GM12878 (cell line): ENCODE measurements around the gene HTR6. TPM values are rescaled to one million over a fixed set of nuclear protein-coding genes. Genes with fewer than 3 reads are reported as not detected.

Experiments
- ATAC-seq: fragments of 200-7000 bp; cut with Tn5 transposase; 3 replicates; pipeline ENCODE4 v1.9.1; 2020; ENCODE audit warnings: mild to moderate bottlenecking, moderate library complexity
- BruUV-seq: library from RNA; stranded (reverse); fragments of 400-500 nt; replicated peaks from 2 replicates; lab custom pipeline; 2021; lab: Mats Ljungman, UMichigan
- CTCF ChIA-PET: fragments of 300-600 bp; sonication (Branson Sonifier 250); formaldehyde crosslinking; extraction: SDS; loops from one replicate; lab custom pipeline; 2021; ENCODE audit warnings: inconsistent platforms; lab: Yijun Ruan, JAX
- POLR2A ChIA-PET: fragments of 350-600 bp; formaldehyde crosslinking; extraction: SDS; loops from one replicate; lab custom pipeline; 2021; ENCODE audit warnings: inconsistent platforms; lab: Charles Lee
- RAD21 ChIA-PET: fragments of 300-600 bp; sonication (Branson Sonifier 250); formaldehyde crosslinking; loops from one replicate; lab custom pipeline; 2023; ENCODE audit warnings: antibody characterized with exemption; ENCODE audit not compliant: unreplicated experiment; lab: Charles Lee
- SMC1A ChIA-PET: fragments of 300-600 bp; sonication (Branson Sonifier 250); formaldehyde crosslinking; loops from one replicate; lab custom pipeline; 2023; ENCODE audit not compliant: unreplicated experiment, uncharacterized antibody; lab: Charles Lee
- DNase-seq: peaks from one replicate; pipeline ENCODE4 v3.0.0-alpha.2; 2011; ENCODE audit warnings: low read depth, low spot score
- FAIRE-seq: peaks from 3 replicates; lab custom pipeline; 2011; peaks lifted over from hg19 to GRCh38; lab: Jason Lieb, UNC
- H2AFZ ChIP-seq: 2 replicates; pipeline ENCODE4 v1.6.0; 2011; ENCODE audit warnings: low read depth, low read length, control low read depth; ENCODE audit not compliant: control insufficient read depth
- H3K27ac ChIP-seq: 2 replicates; pipeline ENCODE4 v1.5.1; 2011; ENCODE audit warnings: control low read depth; ENCODE audit not compliant: control insufficient read depth, insufficient read depth
- H3K27me3 ChIP-seq, 2 experiments: replicated peaks in 1 of 2; 2 replicates each; pipeline versions ENCODE4 v1.6.0 to v1.6.1; 2011; ENCODE audit warnings: low read length in 1 of 2; ENCODE audit not compliant: control insufficient read depth in 2 of 2, insufficient read depth in 2 of 2
- H3K36me3 ChIP-seq, 2 experiments: 2 replicates each; pipeline ENCODE4 v1.5.1; 2011; ENCODE audit warnings: low read length in 1 of 2; ENCODE audit not compliant: control insufficient read depth in 2 of 2, insufficient read depth in 2 of 2
- H3K4me1 ChIP-seq: 2 replicates; pipeline ENCODE4 v1.6.1; 2011; ENCODE audit warnings: mild to moderate bottlenecking, low read length, moderate library complexity, mixed read lengths; ENCODE audit not compliant: control insufficient read depth, insufficient read depth
- H3K4me2 ChIP-seq: 2 replicates; pipeline ENCODE4 v1.6.0; 2011; ENCODE audit warnings: control low read depth; ENCODE audit not compliant: control insufficient read depth, insufficient read depth
- H3K4me3 ChIP-seq: fragments of 200-600 bp; sonication (generic); 2 replicates; pipeline ENCODE4 v1.5.1; 2016
- H3K79me2 ChIP-seq: 2 replicates; pipeline ENCODE4 v1.6.0; 2011; ENCODE audit warnings: low read length; ENCODE audit not compliant: control insufficient read depth, insufficient read depth
- H3K9ac ChIP-seq: 2 replicates; pipeline ENCODE4 v1.8.0; 2011; ENCODE audit warnings: low read length, control low read depth, mixed read lengths; ENCODE audit not compliant: control insufficient read depth, insufficient read depth
- H3K9me3 ChIP-seq: replicated peaks from 3 replicates; pipeline ENCODE4 v1.5.1; 2011; ENCODE audit warnings: mild to moderate bottlenecking, low read length; ENCODE audit not compliant: control insufficient read depth, insufficient read depth
- H4K20me1 ChIP-seq: 2 replicates; pipeline ENCODE4 v1.6.0; 2011; ENCODE audit not compliant: control insufficient read depth, insufficient read depth
- CREB1 ChIP-seq: IDR thresholded peaks from 2 replicates; pipeline ENCODE4 v1.6.1; 2012; ENCODE audit warnings: low read depth, mild to moderate bottlenecking, inconsistent platforms
- CREM ChIP-seq: IDR thresholded peaks from 2 replicates; pipeline ENCODE4 v1.6.1; 2014; ENCODE audit warnings: antibody characterized with exemption, low read depth
- DPF2 ChIP-seq: fragments of 450-650 bp; IDR thresholded peaks from 2 replicates; pipeline ENCODE4 v1.6.1; 2017; ENCODE audit warnings: mild to moderate bottlenecking
- IKZF1 ChIP-seq: fragments of 450-650 bp; conservative IDR thresholded peaks from 2 replicates; pipeline ENCODE4 v1.6.1; 2017; ENCODE audit warnings: antibody characterized with exemption, mild to moderate bottlenecking
- IRF3 ChIP-seq: fragments of 450-650 bp; IDR thresholded peaks from 2 replicates; pipeline ENCODE4 v1.6.1; 2014; ENCODE audit warnings: mild to moderate bottlenecking
- MEF2B ChIP-seq: fragments of 450-650 bp; IDR thresholded peaks from 2 replicates; pipeline ENCODE4 v1.6.1; 2018; ENCODE audit warnings: mild to moderate bottlenecking, moderate library complexity; ENCODE audit not compliant: partially characterized antibody, poor library complexity, severe bottlenecking
- MYB ChIP-seq: fragments of 150-350 bp; IDR thresholded peaks from 2 replicates; pipeline ENCODE4 v1.6.1; 2014; ENCODE audit warnings: mild to moderate bottlenecking, low read depth, low read length, borderline replicate concordance
- NRF1 ChIP-seq: conservative IDR thresholded peaks from 2 replicates; pipeline ENCODE4 v1.6.1; 2011; ENCODE audit warnings: mild to moderate bottlenecking, low read depth, low read length, improper control_type of control experiment
- POLR2A ChIP-seq: IDR thresholded peaks from 2 replicates; pipeline ENCODE4 v1.6.1; 2011; ENCODE audit warnings: low read depth, mild to moderate bottlenecking, low read length
- POU2F2 ChIP-seq: IDR thresholded peaks from 3 replicates; pipeline ENCODE4 v1.6.1; 2011; ENCODE audit warnings: low read depth, mild to moderate bottlenecking, low read length, borderline replicate concordance
- PRDM15 ChIP-seq: fragments of 450-650 bp; formaldehyde crosslinking; IDR thresholded peaks from 2 replicates; pipeline ENCODE4 v1.4.0; 2020; ENCODE audit warnings: mild to moderate bottlenecking, moderate library complexity
- RBBP5 ChIP-seq: fragments of 200-600 bp; sonication (generic); conservative IDR thresholded peaks from 2 replicates; pipeline ENCODE4 v1.6.1; 2016
- ZNF207 ChIP-seq: fragments of 450-650 bp; IDR thresholded peaks from 2 replicates; pipeline ENCODE4 v1.6.1; 2014; ENCODE audit warnings: antibody characterized with exemption, mild to moderate bottlenecking, borderline replicate concordance
- ZNF687 ChIP-seq: fragments of 450-650 bp; IDR thresholded peaks from 2 replicates; pipeline ENCODE4 v1.6.1; 2017; ENCODE audit warnings: mild to moderate bottlenecking, moderate library complexity
- WGBS: methylation state at CpG from one replicate; pipeline ENCODE4 v1.1.6; 2016; ENCODE audit warnings: low lambda C conversion rate; ENCODE audit not compliant: insufficient replicate concordance, insufficient coverage; ENCODE audit errors: missing lambda C conversion rate; 5-methylcytosine and 5-hydroxymethylcytosine counted together
- in situ Hi-C: fragments of 300-500 bp; cut with MboI; formaldehyde crosslinking; loops from 9 replicates; pipeline ENCODE4 v1.14.3; 2018; ENCODE audit warnings: mixed read lengths
- intact Hi-C: fragments of 100-400 bp; cut with micrococcal nuclease; formaldehyde crosslinking; loops from one replicate; pipeline ENCODE4 v1.14.2; 2022; ENCODE audit not compliant: unreplicated experiment
- polyA plus RNA-seq, 11 experiments: library from polyadenylated mRNA; depleted of rRNA in 4 of 11; unstranded in 6 of 11; stranded (reverse) in 5 of 11; fragments of >200 nt; fragmentation: Nextera tagmentation in 4 of 11; fragmentation: Illumina TruSeq in 1 of 11; extraction: Ambion mirVana in 4 of 11; extraction: Trizol in 1 of 11; gene quantifications; 1 replicate in 1 of 11; 2 replicates in 10 of 11; pipeline versions ENCODE4 v1.2.1 to v1.2.3, GENCODE V29; 2011 to 2016; ENCODE audit warnings: inconsistent platforms in 2 of 11, missing spikeins in 2 of 11, low read depth in 1 of 11
- total RNA-seq, 4 experiments: library from RNA; depleted of rRNA in 3 of 4; stranded (reverse); fragments of >200 nt in 3 of 4; fragmentation: Illumina TruSeq in 1 of 4; extraction: Trizol in 1 of 4; gene quantifications; 2 replicates each; pipeline versions ENCODE4 v1.2.1 to v1.2.3, GENCODE V29; 2013 to 2021
- TF ChIP-seq, protein P1 (sequence below): fragments of 450-650 bp; IDR thresholded peaks from 2 replicates; pipeline ENCODE4 v1.6.1; 2017; ENCODE audit warnings: mild to moderate bottlenecking, low read depth, inconsistent platforms; ENCODE audit not compliant: poor library complexity, severe bottlenecking

The HTR6 gene
- total and polyA plus RNA-seq, 10 of the 15 experiments (the other 5 are each of a cell fraction or from before 2014, with no cell fraction given), result 0.03 to 5.3 (median 1.7) TPM; not detected in 2

GRCh38 chr1:19628879-19629278, 35.8 kb upstream of the HTR6 start:
- SMC1A ChIA-PET, result no interaction called here
- Histone ChIP-seq H3K4me2 (no peak overlapping the region), H2AFZ (no peak overlapping the region), H3K4me3 (no peak overlapping the region), H3K9ac (no peak overlapping the region), H3K4me1 (no peaks in the 10 kb centered on the region), H3K9me3 (no peaks in the 10 kb centered on the region), H4K20me1 (no peaks in the 10 kb centered on the region), H3K36me3 (peaks cover 11 to 16% of the 10 kb centered on the region in 2 experiments; a peak in 3 of 4 replicates), H3K27me3 (no peaks in the 10 kb centered on the region), H3K79me2 (no peaks in the 10 kb centered on the region), H3K27ac (no peak overlapping the region)
- no TSS peak for BruUV-seq
- in situ Hi-C loops (no loop called here), intact Hi-C loops (no loop called here)
- FAIRE-seq, result no peak
- RAD21 ChIA-PET, result no interaction called here
- CTCF ChIA-PET, result interaction anchor here (1.1 kb wide), 1 partner anchor 11 kb away, joined by 3 read pairs; no protein-coding TSS in a partner anchor
- POLR2A ChIA-PET, result interaction anchor here (0.6 kb wide), 1 partner anchor 681 kb away, joined by 5 read pairs; no protein-coding TSS in a partner anchor
- no peak for DNase-seq
- 100% methylated on average over 3 of the region's 3 CpGs for WGBS
- no peak for ATAC-seq
- no peak for TF ChIP-seq IKZF1
- TF ChIP-seq MYB, result no peak
- no peak for TF ChIP-seq NRF1
- TF ChIP-seq CREB1, result no peak
- TF ChIP-seq RBBP5, result no peak
- TF ChIP-seq CREM, result no peak
- no peak for TF ChIP-seq POLR2A
- no peak for TF ChIP-seq IRF3
- TF ChIP-seq ZNF207, result no peak
- no peak for TF ChIP-seq PRDM15 (CRISPR knock-in tag)
- TF ChIP-seq MEF2B, result no peak
- no peak for TF ChIP-seq ZNF687
- no peak for TF ChIP-seq POU2F2
- TF ChIP-seq, protein P1, sequence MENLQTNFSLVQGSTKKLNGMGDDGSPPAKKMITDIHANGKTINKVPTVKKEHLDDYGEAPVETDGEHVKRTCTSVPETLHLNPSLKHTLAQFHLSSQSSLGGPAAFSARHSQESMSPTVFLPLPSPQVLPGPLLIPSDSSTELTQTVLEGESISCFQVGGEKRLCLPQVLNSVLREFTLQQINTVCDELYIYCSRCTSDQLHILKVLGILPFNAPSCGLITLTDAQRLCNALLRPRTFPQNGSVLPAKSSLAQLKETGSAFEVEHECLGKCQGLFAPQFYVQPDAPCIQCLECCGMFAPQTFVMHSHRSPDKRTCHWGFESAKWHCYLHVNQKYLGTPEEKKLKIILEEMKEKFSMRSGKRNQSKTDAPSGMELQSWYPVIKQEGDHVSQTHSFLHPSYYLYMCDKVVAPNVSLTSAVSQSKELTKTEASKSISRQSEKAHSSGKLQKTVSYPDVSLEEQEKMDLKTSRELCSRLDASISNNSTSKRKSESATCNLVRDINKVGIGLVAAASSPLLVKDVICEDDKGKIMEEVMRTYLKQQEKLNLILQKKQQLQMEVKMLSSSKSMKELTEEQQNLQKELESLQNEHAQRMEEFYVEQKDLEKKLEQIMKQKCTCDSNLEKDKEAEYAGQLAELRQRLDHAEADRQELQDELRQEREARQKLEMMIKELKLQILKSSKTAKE, result no peak
- TF ChIP-seq DPF2, result no peak
